WERI-Rb-1 (cell line): ENCODE measurements around the gene MED10.

Source experiments
- DNase-seq: peaks from one replicate; pipeline ENCODE4 v3.0.0-alpha.2; 2020
- H3K27ac ChIP-seq: fragments of 250-450 bp; sonication (Bioruptor Pico); 2 replicates; pipeline ENCODE4 v1.5.1; 2020; ENCODE audit warnings: mild to moderate bottlenecking, moderate library complexity
- H3K27me3 ChIP-seq: fragments of 250-450 bp; sonication (Bioruptor Pico); 2 replicates; pipeline ENCODE4 v1.5.1; 2021; ENCODE audit warnings: mild to moderate bottlenecking, low read depth, moderate library complexity; ENCODE audit not compliant: insufficient read depth, severe bottlenecking
- H3K36me3 ChIP-seq: fragments of 250-450 bp; sonication (Bioruptor Pico); 2 replicates; pipeline ENCODE4 v1.5.1; 2020; ENCODE audit warnings: mild to moderate bottlenecking, moderate library complexity
- H3K4me3 ChIP-seq: 2 replicates; pipeline ENCODE4 v1.5.1; 2011; ENCODE audit warnings: low read depth, mild to moderate bottlenecking, control low read depth, low read length
- H3K9me3 ChIP-seq: fragments of 250-450 bp; sonication (Bioruptor Pico); 2 replicates; pipeline ENCODE4 v1.5.1; 2021; ENCODE audit warnings: mild to moderate bottlenecking, moderate library complexity; ENCODE audit not compliant: severe bottlenecking
- CTCF ChIP-seq: IDR thresholded peaks from 2 replicates; pipeline ENCODE4 v1.5.1; 2011; ENCODE audit warnings: low read depth, mild to moderate bottlenecking, control low read depth, inconsistent platforms, low read length

MED10 gene

GRCh38 chr5:6394429-6395101 is 16.2 kb upstream of the MED10 start:
- peaks cover 4% of the 10 kb centered on the region for H3K9me3 ChIP-seq
- H3K4me3 ChIP-seq, result no peak overlapping the region
- no peak for TF ChIP-seq CTCF
- peaks cover 58% of the 10 kb centered on the region for H3K27me3 ChIP-seq
- DNase-seq, result no peak
- no peaks in the 10 kb centered on the region for H3K36me3 ChIP-seq
- no peak overlapping the region for H3K27ac ChIP-seq

GRCh38 chr5:6393596-6394194 is 15.3 kb upstream of the MED10 start:
- Histone ChIP-seq H3K27ac (no peak overlapping the region), H3K27me3 (peaks cover 57% of the 10 kb centered on the region), H3K36me3 (no peaks in the 10 kb centered on the region), H3K9me3 (peaks cover 4% of the 10 kb centered on the region), H3K4me3 (no peak overlapping the region)
- TF ChIP-seq CTCF, result no peak
- no peak for DNase-seq

- H3K9me3 ChIP-seq, result peaks cover 4% of the 10 kb centered on the region
- no peak overlapping the region for H3K27ac ChIP-seq
- H3K27me3 ChIP-seq, result peaks cover 57% of the 10 kb centered on the region
- no peak for TF ChIP-seq CTCF
- no peak overlapping the region for H3K4me3 ChIP-seq
- no peaks in the 10 kb centered on the region for H3K36me3 ChIP-seq
- DNase-seq, result no peak
Observed at GRCh38 chr5:6392561-6392960, 14.2 kb upstream of the MED10 start.

- DNase-seq, result no peak
- H3K36me3 ChIP-seq, result no peaks in the 10 kb centered on the region
- peaks cover 4% of the 10 kb centered on the region for H3K9me3 ChIP-seq
- H3K27ac ChIP-seq, result no peak overlapping the region
- H3K27me3 ChIP-seq, result peaks cover 61% of the 10 kb centered on the region
- H3K4me3 ChIP-seq, result no peak overlapping the region
- TF ChIP-seq CTCF, result no peak
Observed at GRCh38 chr5:6391151-6391550, 12.8 kb upstream of the MED10 start.

GRCh38 chr5:6389946-6390530 is 11.7 kb upstream of the MED10 start:
- Histone ChIP-seq H3K27me3 (peaks cover 63% of the 10 kb centered on the region), H3K4me3 (no peak overlapping the region), H3K9me3 (peaks cover 4% of the 10 kb centered on the region), H3K36me3 (no peaks in the 10 kb centered on the region), H3K27ac (no peak overlapping the region)
- no peak for TF ChIP-seq CTCF
- DNase-seq, result no peak
